Motor neuron (in vitro differentiated cells): Measurements from ENCODE around the gene MAST3. TPM values are rescaled to one million over a fixed set of nuclear protein-coding genes. Genes with fewer than 3 reads are reported as not detected.

ENCODE experiments used
- ATAC-seq, 8 experiments: fragments of 200-7000 bp; cut with Tn5 transposase; replicated peaks in 6 of 8; 2 replicates each; pipeline ENCODE4 v1.8.0; 2021; ENCODE audit warnings: mild to moderate bottlenecking in 8 of 8, moderate library complexity in 8 of 8
- H3K27ac ChIP-seq, 2 donors: fragments of 250-450 bp; sonication (Bioruptor Pico); 2 replicates each; pipeline ENCODE4 v1.9.0; 2021; ENCODE audit warnings: antibody characterized with exemption in 2 of 2, mild to moderate bottlenecking in 2 of 2, moderate library complexity in 1 of 2
- H3K4me1 ChIP-seq, 2 donors: fragments of 250-450 bp; sonication (Bioruptor Pico); replicated peaks in 1 of 2; 2 replicates each; pipeline ENCODE4 v1.6.1; 2021; ENCODE audit warnings: antibody characterized with exemption in 2 of 2, mild to moderate bottlenecking in 2 of 2, moderate library complexity in 1 of 2
- H3K4me3 ChIP-seq, 5 donors: fragments of 250-450 bp; sonication (Bioruptor Pico); 2 replicates each; pipeline ENCODE4 v1.9.0; 2021; ENCODE audit warnings: antibody characterized with exemption in 5 of 5, mild to moderate bottlenecking in 5 of 5, moderate library complexity in 4 of 5
- WGBS, 10 experiments: fragments of 450-650 bp; shearing (Covaris generic); methylation state at CpG; one replicate each; pipeline ENCODE4 v1.0.0; 2022; 5-methylcytosine and 5-hydroxymethylcytosine counted together
- in situ Hi-C, 9 experiments: fragments of 400-800 bp; cut with MboI; loops; one replicate each; pipeline ENCODE4 v1.15.0; 2021; ENCODE audit warnings: low sequenced_read_pairs in 9 of 9, low pct_unique_long_range_greater_than_20kb in 2 of 9; ENCODE audit not compliant: unreplicated experiment in 9 of 9
- total RNA-seq, 8 experiments: library from RNA; unstranded; fragments of 300-600 nt; gene quantifications; 2 replicates each; pipeline versions ENCODE4 v1.2.3 to v1.2.4, GENCODE V29; 2022

Gene MAST3
- total RNA-seq, 8 experiments from 2014 or later = 3.3 to 11.7 (median 5.8) TPM

DNA sequence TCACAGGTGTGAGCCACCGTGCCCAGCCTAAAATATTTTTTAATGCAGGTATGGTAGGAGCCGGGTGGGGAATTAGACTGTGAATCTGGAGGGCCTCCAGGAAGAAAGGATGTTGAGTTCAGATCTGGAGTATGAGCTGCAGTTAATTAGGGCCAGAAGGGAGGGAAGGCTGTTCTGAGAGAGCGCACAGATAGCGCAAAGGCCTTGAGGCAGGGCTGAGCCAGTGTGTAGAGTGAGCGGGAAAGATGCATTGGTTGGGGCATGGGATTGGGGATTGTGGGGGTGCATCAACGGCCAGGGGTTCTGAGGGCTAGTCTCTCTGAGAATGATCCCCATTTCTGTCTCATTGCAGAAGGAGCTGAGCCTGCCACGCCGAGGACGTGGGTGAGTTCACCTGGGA, 9.7 kb downstream of the MAST3 start:
- Histone ChIP-seq H3K27ac (no peak overlapping the region), H3K4me1 (peaks cover 11 to 20% of the 10 kb centered on the region in 2 donors), H3K4me3 (no peak overlapping the region)
- WGBS, 10 experiments = 60 to 100% (median 90%) methylated on average over 1 to 5 of the region's 9 CpGs
- ATAC-seq = no peak
- in situ Hi-C loops = no loop called here

DNA sequence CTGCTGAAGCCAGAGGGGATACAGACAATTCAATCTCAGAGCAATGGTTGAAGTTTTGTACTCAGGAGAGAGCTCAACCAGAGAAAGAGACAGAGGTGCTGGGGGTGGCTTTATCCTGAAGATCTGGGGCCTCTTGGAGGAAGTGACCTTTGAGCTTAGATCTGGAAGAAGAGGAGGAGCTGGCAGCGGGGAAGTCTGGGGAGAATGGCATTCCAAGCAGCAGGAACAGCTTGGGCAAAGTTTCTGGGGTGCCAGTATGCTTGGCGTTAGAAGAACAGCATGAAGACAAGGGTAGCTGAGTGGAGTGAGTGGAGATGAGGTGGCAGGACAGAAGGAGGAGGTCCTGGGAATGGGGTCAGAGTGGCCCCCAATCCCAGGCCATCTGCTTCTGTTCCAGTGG, 11.3 kb downstream of the MAST3 start:
- ATAC-seq = no peak
- Histone ChIP-seq H3K4me3 (no peak overlapping the region), H3K4me1 (peaks cover 7 to 23% of the 10 kb centered on the region in 2 donors), H3K27ac (no peak overlapping the region)
- in situ Hi-C loops = no loop called here
- 39 to 83% (median 62%) methylated on average over 1 to 2 of the region's 2 CpGs; no CpG with 5 or more reads in 6 of the 10 experiments for WGBS, 10 experiments

DNA sequence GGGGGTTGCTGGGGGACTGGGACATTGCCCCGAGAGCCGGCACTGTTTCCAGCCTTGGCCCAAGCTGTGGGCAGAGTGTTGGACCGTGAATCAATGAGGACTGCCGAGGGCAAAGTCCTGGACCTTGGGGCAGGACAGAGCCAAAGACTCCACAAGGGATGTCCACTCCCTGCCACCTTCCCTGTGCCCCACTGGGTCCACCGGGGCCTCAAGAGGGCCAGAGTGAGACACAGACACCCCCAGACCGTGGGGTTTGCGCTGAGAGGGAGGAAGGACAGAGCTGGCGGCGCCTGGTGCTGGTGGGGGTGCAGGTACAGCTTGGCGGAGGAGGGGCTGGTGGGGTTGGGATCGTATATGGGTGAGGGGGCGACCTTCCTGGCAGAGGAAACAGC, 11.8 kb downstream of the MAST3 start:
- no CpG with 5 or more reads among the region's 12 CpGs for WGBS, 10 experiments
- in situ Hi-C loops = no loop called here
- Histone ChIP-seq H3K4me3 (peak overlapping the region; percentile 37 to 52 (median 44)), H3K4me1 (peaks cover 4 to 23% of the 10 kb centered on the region in 2 donors), H3K27ac (peak overlapping the region in 1 of 2 donors; percentile 55)
- peak in 1 of 8 experiments; percentile 18 for ATAC-seq

DNA sequence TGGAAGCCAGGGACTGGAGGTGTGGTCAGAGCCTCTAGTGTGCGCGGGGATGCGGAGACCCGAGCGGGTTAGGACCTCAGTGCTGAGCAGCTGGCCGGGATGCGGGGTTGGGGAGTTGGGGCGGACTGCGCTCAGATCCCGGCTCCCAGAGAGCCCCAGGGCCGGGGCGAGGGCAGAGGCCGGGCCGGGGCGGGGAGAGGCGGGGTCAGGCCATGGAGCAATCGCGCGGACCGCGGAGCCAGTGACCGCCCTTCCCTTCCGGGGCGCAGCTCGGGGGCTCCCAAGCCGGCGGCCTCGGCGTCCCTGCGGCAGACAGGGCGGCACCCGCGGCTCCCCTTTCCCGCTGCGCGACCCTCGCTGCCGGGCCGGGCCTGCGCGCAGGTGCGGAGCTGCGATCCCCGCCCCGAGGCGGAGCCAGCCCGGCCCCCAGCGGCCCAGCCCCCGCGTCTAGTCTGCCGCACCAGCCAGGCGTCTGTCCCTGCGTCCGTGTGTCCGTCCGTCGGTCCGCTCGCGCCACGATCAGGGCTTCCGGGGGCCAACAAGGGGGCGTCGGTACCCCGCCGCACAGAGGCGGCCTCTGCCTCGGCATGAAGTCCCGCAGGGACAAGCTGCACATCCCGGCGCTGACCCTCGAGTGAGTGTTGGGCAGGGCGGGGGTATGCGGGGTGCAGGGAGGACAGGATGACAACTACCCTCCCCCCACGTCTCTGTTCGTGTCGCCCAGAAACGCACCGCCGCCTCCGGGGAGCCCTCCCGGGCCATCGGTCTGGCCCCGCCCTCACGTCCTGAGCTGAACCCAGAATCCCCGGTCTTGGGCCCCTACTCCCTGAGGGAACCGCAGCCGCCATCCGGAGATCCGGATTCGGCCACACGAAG, 12.4 kb downstream of the MAST3 start:
- WGBS, 10 experiments = 10% methylated on average over 2 of the region's 92 CpGs; no CpG with 5 or more reads in 9 of the 10 experiments
- Histone ChIP-seq H3K27ac (peak overlapping the region in 1 of 2 donors; percentile 55), H3K4me3 (peak overlapping the region; percentile 37 to 52 (median 44)), H3K4me1 (peaks cover 0 to 19% of the 10 kb centered on the region in 2 donors)
- in situ Hi-C loops = no loop called here
- peak; percentile 56 to 85 (median 66) for ATAC-seq

DNA sequence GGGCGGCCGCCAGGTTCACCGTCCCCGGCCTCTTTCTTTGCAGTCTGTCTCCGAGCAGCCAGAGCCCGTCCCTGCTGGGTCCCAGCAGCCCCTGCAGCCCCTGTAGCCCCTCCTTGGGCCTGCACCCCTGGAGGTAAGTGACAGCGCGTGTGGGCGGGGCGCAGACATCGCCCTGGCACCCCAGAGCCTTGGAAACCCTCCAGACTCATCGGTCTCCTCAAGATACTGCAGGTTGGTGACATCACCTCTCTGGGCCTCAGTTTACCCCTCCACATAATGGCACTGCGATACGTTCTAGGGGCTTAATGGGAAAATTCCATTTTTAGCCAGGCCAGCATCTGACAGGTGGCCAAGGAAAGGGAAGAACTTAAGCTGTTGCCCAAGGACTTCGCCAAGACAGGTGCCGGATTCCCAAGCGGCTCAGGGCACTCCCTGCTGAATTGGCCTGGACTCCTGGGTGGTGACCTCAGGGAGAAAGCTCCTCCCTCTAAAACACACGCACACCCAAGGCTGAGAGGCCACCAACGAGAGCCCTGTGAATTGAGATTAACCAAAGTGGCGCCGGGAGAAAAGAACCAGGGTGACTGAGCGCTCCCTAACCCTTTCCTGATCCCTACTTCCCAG, 13.1 kb downstream of the MAST3 start:
- 35 to 97% (median 80%) methylated on average over 3 to 10 of the region's 22 CpGs; no CpG with 5 or more reads in 3 of the 10 experiments for WGBS, 10 experiments
- ATAC-seq = no peak
- in situ Hi-C loops = no loop called here
- Histone ChIP-seq H3K4me1 (peaks cover 0 to 19% of the 10 kb centered on the region in 2 donors), H3K27ac (no peak overlapping the region), H3K4me3 (peak overlapping the region; percentile 37 to 52 (median 44))

DNA sequence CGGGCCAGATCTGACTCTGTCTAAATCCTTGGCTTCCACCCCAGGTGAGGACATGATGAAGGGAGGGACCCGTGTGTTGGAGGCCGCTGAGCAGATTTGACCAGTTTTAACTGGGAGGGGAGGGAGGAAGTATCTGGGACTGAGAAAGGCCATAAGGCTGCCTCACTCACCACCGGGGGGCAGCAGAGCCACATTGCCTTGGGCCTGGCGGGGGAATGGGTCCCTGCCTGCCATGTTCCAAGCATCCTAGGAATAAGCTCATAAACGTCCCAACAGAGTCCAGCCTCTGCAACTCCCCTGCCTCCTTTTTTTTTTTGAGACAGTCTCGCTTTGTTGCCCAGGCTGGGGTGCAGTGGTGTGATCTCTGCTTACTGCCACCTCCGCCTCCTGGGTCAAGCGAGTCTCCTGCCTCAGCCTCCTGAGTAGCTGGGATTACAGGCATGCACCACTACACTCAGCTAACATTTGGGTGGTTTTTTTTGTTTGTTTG, 15.5 kb downstream of the MAST3 start:
- in situ Hi-C loops = no loop called here
- Histone ChIP-seq H3K4me1 (peaks cover 5 to 25% of the 10 kb centered on the region in 2 donors), H3K4me3 (no peak overlapping the region), H3K27ac (no peak overlapping the region)
- 0 to 100% (median 3%) methylated on average over 1 to 3 of the region's 9 CpGs; no CpG with 5 or more reads in 2 of the 10 experiments for WGBS, 10 experiments
- peak; percentile 58 to 75 (median 64) for ATAC-seq

DNA sequence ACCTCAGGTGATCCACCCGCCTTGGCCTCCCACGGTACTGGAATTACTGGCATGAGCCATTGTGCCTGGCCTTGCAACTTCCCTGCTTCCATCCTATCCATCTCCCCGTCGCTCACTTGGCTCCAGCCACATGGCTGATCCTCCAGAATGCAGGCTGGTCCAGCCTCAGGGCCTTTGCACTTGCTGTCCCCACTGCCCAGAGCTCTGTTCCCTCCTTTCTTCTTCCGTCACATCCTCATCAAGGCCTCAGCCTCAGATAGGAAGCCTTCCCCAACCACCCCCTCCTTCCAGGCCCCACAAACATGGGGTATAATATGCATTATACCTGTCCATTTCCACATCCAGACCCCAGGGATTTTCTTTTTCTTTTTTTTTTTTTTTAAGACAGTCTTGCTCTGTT, 16.2 kb downstream of the MAST3 start:
- WGBS, 10 experiments = 81 to 100% (median 100%) methylated on average over 2 to 4 of the region's 5 CpGs; no CpG with 5 or more reads in 3 of the 10 experiments
- in situ Hi-C loops = no loop called here
- ATAC-seq = no peak
- Histone ChIP-seq H3K4me3 (no peak overlapping the region), H3K4me1 (peaks cover 9 to 30% of the 10 kb centered on the region in 2 donors), H3K27ac (no peak overlapping the region)

DNA sequence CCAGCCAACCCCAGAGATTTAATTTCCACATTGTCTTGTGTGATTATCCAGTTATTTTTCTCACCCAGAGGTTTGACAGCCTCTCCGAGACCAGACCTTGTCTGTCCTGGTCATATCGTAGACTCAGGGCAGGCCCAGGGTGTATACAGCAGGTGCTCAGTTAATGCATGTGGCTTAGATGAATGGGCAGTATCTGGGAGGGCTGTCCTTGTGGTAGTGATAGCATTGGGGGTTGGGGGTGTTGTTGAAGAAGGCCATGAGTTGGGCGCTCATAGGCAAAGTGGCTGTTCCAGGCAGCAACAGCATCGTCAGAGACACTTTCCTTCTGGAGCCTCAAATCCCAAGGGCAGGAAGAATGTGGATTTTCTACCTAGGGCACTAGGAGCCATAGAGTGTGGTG, 16.9 kb downstream of the MAST3 start:
- H3K4me3 ChIP-seq = no peak overlapping the region
- no peak for ATAC-seq
- WGBS, 10 experiments = 70 to 100% (median 85%) methylated on average over 1 to 2 of the region's 4 CpGs; no CpG with 5 or more reads in 5 of the 10 experiments
- in situ Hi-C loops = no loop called here
- peaks cover 12 to 30% of the 10 kb centered on the region in 2 donors for H3K4me1 ChIP-seq
- H3K27ac ChIP-seq = no peak overlapping the region

DNA sequence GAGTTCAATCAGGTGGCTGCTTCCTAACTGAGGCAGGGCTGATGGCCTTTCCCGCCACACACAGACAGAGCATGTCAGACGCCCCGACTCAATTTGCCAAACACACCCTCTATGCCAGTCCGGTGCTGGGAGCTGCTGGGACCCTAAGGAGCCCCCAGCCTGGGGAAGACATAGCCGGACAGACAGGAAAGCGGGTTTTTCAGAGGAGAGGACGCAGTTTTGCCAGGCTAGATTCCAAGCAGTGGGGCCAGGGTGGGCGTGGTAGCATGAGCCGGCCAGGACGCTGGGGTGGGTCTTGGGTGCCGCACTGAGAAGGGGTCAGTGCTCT, 19.8 kb downstream of the MAST3 start:
- no peak for ATAC-seq
- 20 to 92% (median 60%) methylated on average over 2 of the region's 11 CpGs; no CpG with 5 or more reads in 7 of the 10 experiments for WGBS, 10 experiments
- in situ Hi-C loops = no loop called here
- Histone ChIP-seq H3K4me3 (peak overlapping the region; percentile 51 to 86 (median 72)), H3K4me1 (peaks cover 12 to 29% of the 10 kb centered on the region in 2 donors), H3K27ac (no peak overlapping the region)

DNA sequence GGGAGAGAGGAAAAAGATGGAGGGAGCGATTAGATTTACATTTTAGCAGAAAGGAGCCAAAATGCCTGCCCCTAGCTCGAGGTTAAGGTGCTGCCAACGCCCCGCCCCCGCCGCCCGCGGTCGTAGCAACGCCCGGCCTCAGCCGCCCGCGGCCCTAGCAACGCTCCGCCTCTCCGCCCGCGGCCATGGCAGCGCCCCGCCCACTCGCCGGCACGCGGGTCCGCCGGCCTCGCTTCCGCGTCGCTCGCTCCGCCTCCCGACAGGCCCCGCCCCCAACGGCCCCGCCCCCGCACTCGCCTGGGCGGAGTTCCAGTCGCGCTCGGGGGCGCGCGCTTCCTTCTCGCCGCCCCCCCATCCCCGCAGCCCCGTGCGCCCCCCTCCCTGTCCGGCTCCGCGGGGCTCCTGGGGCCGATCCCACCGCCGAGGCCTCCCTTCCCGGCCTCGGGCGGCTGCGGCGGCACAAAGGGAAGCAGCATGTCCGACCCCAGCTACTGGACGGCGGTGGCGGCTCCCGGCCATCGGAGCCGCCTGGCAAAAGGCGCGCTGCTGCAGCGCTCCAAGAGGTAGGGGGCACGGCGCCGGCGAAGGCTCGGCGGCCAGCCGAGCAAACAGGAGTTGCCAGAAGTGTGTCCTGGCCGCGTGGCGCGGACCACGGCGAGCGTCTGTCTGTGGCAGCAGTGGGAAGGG, 20.3 kb downstream of the MAST3 start:
- peak overlapping the region; percentile 1 to 52 for H3K27ac ChIP-seq
- ATAC-seq = peak; percentile 86 to 90 (median 87)
- peaks cover 12 to 26% of the 10 kb centered on the region in 2 donors for H3K4me1 ChIP-seq
- in situ Hi-C loops = no loop called here
- WGBS, 10 experiments = 4% methylated on average over 5 of the region's 86 CpGs; no CpG with 5 or more reads in 9 of the 10 experiments
- peak overlapping the region; percentile 51 to 86 (median 72) for H3K4me3 ChIP-seq

DNA sequence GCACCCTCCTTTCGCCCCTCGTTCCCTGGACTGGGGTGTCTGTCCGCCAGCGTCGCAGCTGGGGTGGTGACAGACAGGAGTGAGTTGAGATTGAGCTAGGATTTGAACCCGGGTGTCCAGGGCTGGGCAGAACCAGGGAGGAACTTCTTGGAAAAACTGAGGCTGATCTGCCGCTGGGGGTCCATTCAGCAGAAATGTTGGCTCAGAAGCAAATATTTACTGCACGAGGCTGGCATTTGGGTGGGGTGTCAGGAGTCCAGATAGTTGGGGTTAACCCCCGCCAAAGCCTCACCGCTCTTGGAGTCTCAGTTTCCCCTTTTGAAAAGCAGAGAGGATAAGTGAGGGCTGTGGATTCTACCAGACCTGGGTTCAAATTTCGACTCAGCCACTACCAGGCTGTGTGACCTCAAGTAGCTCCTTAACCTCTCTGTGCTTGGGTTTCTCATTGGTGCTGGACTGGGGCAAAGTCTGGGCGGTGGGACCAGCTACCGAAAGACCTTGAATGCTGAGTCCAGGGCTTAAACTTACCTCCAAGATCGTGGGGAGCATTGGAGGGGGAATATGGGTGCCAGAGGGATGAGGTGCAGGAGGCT, 20.9 kb downstream of the MAST3 start:
- WGBS, 10 experiments = 25 to 100% (median 56%) methylated on average over 1 to 7 of the region's 14 CpGs; no CpG with 5 or more reads in 3 of the 10 experiments
- in situ Hi-C loops = no loop called here

DNA sequence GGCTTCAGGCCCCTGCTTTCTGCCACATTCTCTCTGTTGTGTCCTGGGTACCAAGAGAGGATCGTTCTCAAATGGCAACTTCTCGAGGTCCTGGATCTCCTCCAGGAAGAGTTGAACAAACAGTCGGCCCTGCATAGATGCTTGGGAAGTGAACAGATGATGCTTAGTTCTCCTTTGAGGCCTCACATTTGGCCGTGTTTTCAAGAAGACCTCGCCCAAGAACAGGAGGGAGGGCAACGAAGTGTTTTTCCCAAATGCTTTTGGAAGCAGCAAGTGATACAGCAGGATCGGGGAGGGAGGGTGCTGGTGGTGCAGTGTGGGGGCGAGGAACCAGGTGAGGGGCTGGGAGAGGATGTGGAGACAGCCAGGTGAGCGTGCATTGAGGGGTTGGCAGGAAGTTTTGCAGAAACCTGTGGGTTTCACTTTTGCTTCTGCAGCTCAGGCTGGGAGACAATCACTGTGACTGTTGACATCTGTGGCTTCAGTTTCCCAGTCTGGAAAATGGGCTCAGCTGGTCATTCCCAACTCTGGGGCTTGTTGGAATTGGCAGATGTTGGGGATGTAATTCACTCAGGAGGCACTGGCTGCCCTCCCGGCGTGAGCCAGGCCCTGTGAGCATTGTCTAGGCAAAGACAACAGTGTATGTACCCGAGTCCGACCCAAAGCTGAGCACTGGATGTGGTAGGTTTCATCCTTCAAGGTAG, 21.6 kb downstream of the MAST3 start:
- ATAC-seq = no peak
- in situ Hi-C loops = no loop called here
- H3K4me1 ChIP-seq = peaks cover 12 to 20% of the 10 kb centered on the region in 2 donors
- 0 to 75% (median 66%) methylated on average over 1 to 9 of the region's 13 CpGs; no CpG with 5 or more reads in 2 of the 10 experiments for WGBS, 10 experiments
- H3K4me3 ChIP-seq = no peak overlapping the region
- no peak overlapping the region for H3K27ac ChIP-seq

More for the DNA sequence above, 20.9 kb downstream of the MAST3 start:
- Histone ChIP-seq H3K27ac (no peak overlapping the region), H3K4me1 (peaks cover 12 to 20% of the 10 kb centered on the region in 2 donors), H3K4me3 (peak overlapping the region; percentile 51 to 86 (median 72))
- no peak for ATAC-seq
